Endothelial cell of umbilical vein (primary cell): ENCODE data around the gene PROK2. TPM values are rescaled to one million over a fixed set of nuclear protein-coding genes. Genes with fewer than 3 reads are reported as not detected.

Experiments used
- BruUV-seq: library from RNA; stranded (reverse); fragments of 400-500 nt; replicated peaks from 2 replicates; lab custom pipeline; 2021; lab: Mats Ljungman, UMichigan
- CTCF ChIA-PET: fragments of 300-600, 350-600 bp; sonication (Branson Sonifier 250); formaldehyde crosslinking; loops from one replicate; lab custom pipeline; 2021; ENCODE audit warnings: antibody characterized with exemption, inconsistent platforms; lab: Charles Lee
- POLR2A ChIA-PET: fragments of 300-600, 350-600 bp; sonication (Branson Sonifier 250); formaldehyde crosslinking; loops from one replicate; lab custom pipeline; 2021; ENCODE audit warnings: antibody characterized with exemption, inconsistent platforms; lab: Charles Lee
- DNase-seq: peaks from one replicate; pipeline ENCODE4 v3.0.0-alpha.2; 2011; ENCODE audit warnings: low read depth, low spot score
- FAIRE-seq: peaks from 2 replicates; lab custom pipeline; 2011; peaks lifted over from hg19 to GRCh38; lab: Jason Lieb, UNC
- H2AFZ ChIP-seq: 2 replicates; pipeline ENCODE4 v1.6.0; 2012; ENCODE audit warnings: low read depth, low read length, control low read depth, inconsistent platforms
- H3K27ac ChIP-seq: 2 replicates; pipeline ENCODE4 v1.5.1; 2011; ENCODE audit warnings: low read depth, mild to moderate bottlenecking, control low read depth, low read length, moderate library complexity; ENCODE audit not compliant: insufficient read depth
- H3K27me3 ChIP-seq, 2 experiments: 2 replicates each; pipeline versions ENCODE4 v1.6.0 to v1.6.1; 2011; ENCODE audit warnings: low read length in 2 of 2, mixed read lengths in 1 of 2; ENCODE audit not compliant: control insufficient read depth in 2 of 2, insufficient read depth in 2 of 2
- H3K36me3 ChIP-seq, 2 experiments: 2 replicates in 1 of 2; 3 replicates in 1 of 2; pipeline ENCODE4 v1.5.1; 2011; ENCODE audit warnings: low read length in 2 of 2, mild to moderate bottlenecking in 1 of 2, moderate library complexity in 1 of 2; ENCODE audit not compliant: control insufficient read depth in 2 of 2, insufficient read depth in 2 of 2; ENCODE audit errors: extremely low read depth in 1 of 2
- H3K4me1 ChIP-seq: 3 replicates; pipeline ENCODE4 v1.5.1; 2011; ENCODE audit warnings: mild to moderate bottlenecking, low read length; ENCODE audit not compliant: control insufficient read depth, insufficient read depth; ENCODE audit errors: extremely low read depth
- H3K4me2 ChIP-seq: 2 replicates; pipeline ENCODE4 v1.6.1; 2011; ENCODE audit warnings: low read length, control low read depth, mixed read lengths; ENCODE audit not compliant: insufficient read depth
- H3K4me3 ChIP-seq, 3 experiments: fragments of 200-600 bp in 1 of 3; sonication (generic), shearing (Covaris generic) in 1 of 3; replicated peaks in 1 of 3; 2 replicates each; pipeline ENCODE4 v1.5.1; 2011 to 2016; ENCODE audit warnings: control low read depth in 3 of 3, low read length in 3 of 3, mild to moderate bottlenecking in 2 of 3, inconsistent platforms in 1 of 3, low read depth in 1 of 3, moderate library complexity in 1 of 3; ENCODE audit not compliant: insufficient read depth in 1 of 3
- H3K79me2 ChIP-seq: 2 replicates; pipeline ENCODE4 v1.6.0; 2012; ENCODE audit warnings: low read length, inconsistent platforms; ENCODE audit not compliant: control insufficient read depth, insufficient read depth
- H3K9ac ChIP-seq: replicated peaks from 2 replicates; pipeline ENCODE3; 2011; ENCODE audit warnings: low read length, control low read depth; ENCODE audit not compliant: insufficient read depth; ENCODE audit errors: extremely low read depth
- H3K9me1 ChIP-seq: replicated peaks from 3 replicates; pipeline ENCODE4 v1.6.0; 2011; ENCODE audit warnings: mild to moderate bottlenecking, low read length; ENCODE audit not compliant: control insufficient read depth, insufficient read depth; ENCODE audit errors: extremely low read depth
- H3K9me3 ChIP-seq: replicated peaks from 2 replicates; pipeline ENCODE4 v1.5.1; 2012; ENCODE audit warnings: low read length, inconsistent platforms; ENCODE audit not compliant: control insufficient read depth, insufficient read depth
- H4K20me1 ChIP-seq: replicated peaks from 2 replicates; pipeline ENCODE3; 2011; ENCODE audit warnings: mild to moderate bottlenecking, low read length; ENCODE audit not compliant: control insufficient read depth, insufficient read depth; ENCODE audit errors: extremely low read depth
- EZH2 ChIP-seq: IDR thresholded peaks from 2 replicates; pipeline ENCODE4 v1.6.1; 2012; ENCODE audit warnings: borderline replicate concordance, low read depth, mild to moderate bottlenecking, moderate library complexity, low read length, inconsistent platforms; ENCODE audit not compliant: severe bottlenecking
- FOS ChIP-seq: IDR thresholded peaks from 2 replicates; pipeline ENCODE4 v1.6.1; 2011; ENCODE audit warnings: mild to moderate bottlenecking, low read length, moderate library complexity, borderline replicate concordance; ENCODE audit not compliant: insufficient read depth
- GATA2 ChIP-seq: IDR thresholded peaks from 2 replicates; pipeline ENCODE4 v1.7.0; 2011; ENCODE audit warnings: low read depth, mild to moderate bottlenecking, moderate library complexity, mixed read lengths, low read length; ENCODE audit not compliant: insufficient read length, insufficient read depth
- JUN ChIP-seq: IDR thresholded peaks from 2 replicates; pipeline ENCODE4 v1.6.1; 2011; ENCODE audit warnings: borderline replicate concordance, low read depth; ENCODE audit not compliant: insufficient read length, insufficient read depth
- MYC ChIP-seq: IDR thresholded peaks from one replicate; pipeline ENCODE4 v1.6.1; 2011; ENCODE audit warnings: mild to moderate bottlenecking, low read depth, low read length
- POLR2A ChIP-seq: IDR thresholded peaks from 2 replicates; pipeline ENCODE4 v1.6.1; 2012; ENCODE audit warnings: low read depth, mild to moderate bottlenecking, control low read depth, low read length
- POLR2AphosphoS5 ChIP-seq: IDR thresholded peaks from 2 replicates; pipeline ENCODE4 v1.6.1; 2012; ENCODE audit warnings: low read depth, mild to moderate bottlenecking, control low read depth, low read length, moderate library complexity; ENCODE audit not compliant: insufficient read depth
- dilution Hi-C: fragments of 300-500 bp; cut with MboI; formaldehyde crosslinking; loops from one replicate; pipeline ENCODE4 v1.15.0; 2019; ENCODE audit warnings: low sequenced_read_pairs; ENCODE audit not compliant: extremely low pct_ligation_motif_present
- intact Hi-C: fragments of 100-400 bp; cut with micrococcal nuclease; formaldehyde crosslinking; loops from one replicate; pipeline ENCODE4 v1.10.0; 2022
- polyA plus RNA-seq, 4 experiments: library from polyadenylated mRNA; depleted of rRNA in 3 of 4; stranded (reverse) in 3 of 4; unstranded in 1 of 4; fragments of >200 nt; gene quantifications; 2 replicates each; pipeline versions ENCODE4 v1.2.1 to v1.2.3, GENCODE V29; 2011 to 2012; ENCODE audit warnings: missing spikeins in 1 of 4
- total RNA-seq: library from RNA; stranded (reverse); gene quantifications from 2 replicates; pipeline ENCODE4 v1.2.3, GENCODE V29; 2021
- TF ChIP-seq, protein P1 (sequence below): IDR thresholded peaks from 2 replicates; pipeline ENCODE4 v1.6.1; 2011; ENCODE audit not compliant: insufficient read depth, insufficient read length
- TF ChIP-seq, protein P2 (sequence below), 2 donors: IDR thresholded peaks; 1 replicate in 1 of 2; 2 replicates in 1 of 2; pipeline ENCODE4 v1.5.1; 2011; ENCODE audit warnings: low read length in 2 of 2, mild to moderate bottlenecking in 2 of 2, moderate library complexity in 2 of 2, control low read depth in 1 of 2, inconsistent platforms in 1 of 2, low read depth in 1 of 2; ENCODE audit not compliant: insufficient read depth in 1 of 2; ENCODE audit errors: extremely low read depth in 1 of 2

The PROK2 gene
- total and polyA plus RNA-seq, 2 donors (not counting 3 experiments of a cell fraction or from before 2014, with no cell fraction given), result not detected

- Histone ChIP-seq H3K27ac (no peak overlapping the region), H3K36me3 (no peaks in the 10 kb centered on the region), H2AFZ (no peak overlapping the region), H4K20me1 (no peaks in the 10 kb centered on the region), H3K9me1 (no peaks in the 10 kb centered on the region), H3K4me1 (no peaks in the 10 kb centered on the region), H3K4me2 (no peak overlapping the region), H3K27me3 (peaks cover 0 to 3% of the 10 kb centered on the region in 2 experiments), H3K4me3 (no peak overlapping the region), H3K79me2 (no peaks in the 10 kb centered on the region), H3K9me3 (no peaks in the 10 kb centered on the region), H3K9ac (no peak overlapping the region)
- DNase-seq, result no peak
- TF ChIP-seq MYC, result no peak
- no peak for TF ChIP-seq JUN
- TF ChIP-seq, protein P1, sequence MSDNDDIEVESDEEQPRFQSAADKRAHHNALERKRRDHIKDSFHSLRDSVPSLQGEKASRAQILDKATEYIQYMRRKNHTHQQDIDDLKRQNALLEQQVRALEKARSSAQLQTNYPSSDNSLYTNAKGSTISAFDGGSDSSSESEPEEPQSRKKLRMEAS, result no peak
- no peak for TF ChIP-seq POLR2A
- TF ChIP-seq EZH2, result no peak
- no peak for TF ChIP-seq POLR2AphosphoS5
- TF ChIP-seq, protein P2, sequence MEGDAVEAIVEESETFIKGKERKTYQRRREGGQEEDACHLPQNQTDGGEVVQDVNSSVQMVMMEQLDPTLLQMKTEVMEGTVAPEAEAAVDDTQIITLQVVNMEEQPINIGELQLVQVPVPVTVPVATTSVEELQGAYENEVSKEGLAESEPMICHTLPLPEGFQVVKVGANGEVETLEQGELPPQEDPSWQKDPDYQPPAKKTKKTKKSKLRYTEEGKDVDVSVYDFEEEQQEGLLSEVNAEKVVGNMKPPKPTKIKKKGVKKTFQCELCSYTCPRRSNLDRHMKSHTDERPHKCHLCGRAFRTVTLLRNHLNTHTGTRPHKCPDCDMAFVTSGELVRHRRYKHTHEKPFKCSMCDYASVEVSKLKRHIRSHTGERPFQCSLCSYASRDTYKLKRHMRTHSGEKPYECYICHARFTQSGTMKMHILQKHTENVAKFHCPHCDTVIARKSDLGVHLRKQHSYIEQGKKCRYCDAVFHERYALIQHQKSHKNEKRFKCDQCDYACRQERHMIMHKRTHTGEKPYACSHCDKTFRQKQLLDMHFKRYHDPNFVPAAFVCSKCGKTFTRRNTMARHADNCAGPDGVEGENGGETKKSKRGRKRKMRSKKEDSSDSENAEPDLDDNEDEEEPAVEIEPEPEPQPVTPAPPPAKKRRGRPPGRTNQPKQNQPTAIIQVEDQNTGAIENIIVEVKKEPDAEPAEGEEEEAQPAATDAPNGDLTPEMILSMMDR (IDR thresholded peaks at IDR 0.05; ENCODE audit: extremely low read depth in 1 of 2, insufficient read depth in 1 of 2, low read depth in 1 of 2, low read length in 2 of 2), result no peak
- no peak for TF ChIP-seq FOS
- no peak for TF ChIP-seq GATA2
- BruUV-seq, result no TSS peak
- FAIRE-seq, result no peak
- dilution Hi-C loops (no loop called here), intact Hi-C loops (no loop called here)
- POLR2A ChIA-PET, result no interaction called here
- CTCF ChIA-PET, result no interaction called here
Observed at GRCh38 chr3:71771884-71772283, 13.1 kb downstream of the PROK2 start.
